Myocyte (in vitro differentiated cells): Measurements from ENCODE around the gene ITPKC. TPM values are rescaled to one million over a fixed set of nuclear protein-coding genes. Genes with fewer than 3 reads are reported as not detected.
"Not testable (repeated sequence)": the region's sequence is repeated elsewhere in the genome, so short reads cannot be mapped to it uniquely, and the experiment has no call there.

Source experiments
- DNase-seq: peaks from one replicate; pipeline ENCODE4 v3.0.0-alpha.2; 2012; ENCODE audit warnings: low read depth
- total RNA-seq: library from RNA; depleted of rRNA; stranded (reverse); fragments of >200 nt; gene quantifications from 2 replicates; pipeline ENCODE4 v1.2.3, GENCODE V29; 2014

The ITPKC gene
- total RNA-seq, 1 donor from 2014 or later = 15.6 TPM

DNA sequence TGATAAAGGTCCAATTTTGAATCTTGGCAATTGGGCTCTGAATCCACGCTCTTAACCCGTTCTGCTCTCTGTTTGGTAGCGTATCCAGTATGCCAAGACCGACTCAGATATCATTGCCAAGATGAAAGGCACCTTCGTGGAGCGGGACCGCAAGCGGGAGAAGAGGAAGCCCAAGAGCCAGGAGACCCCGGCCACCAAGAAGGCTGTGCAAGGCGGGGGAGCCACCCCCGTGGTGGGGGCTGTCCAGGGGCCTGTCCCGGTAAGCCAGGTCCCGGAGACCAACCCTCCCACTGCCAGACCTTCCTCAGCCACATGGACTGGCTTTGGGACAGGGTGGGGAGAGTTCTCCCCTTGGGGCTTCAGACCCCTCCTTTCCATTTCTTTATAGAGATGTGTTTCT, 42.4 kb downstream of the ITPKC start:
- no peak for DNase-seq

GRCh38 chr19:40762754-40763470, 46.0 kb downstream of the ITPKC start:
- no peak for DNase-seq

- no peak for DNase-seq
These were observed 46.6 kb downstream of the ITPKC start for GRCh38 chr19:40763526-40763925.

DNA sequence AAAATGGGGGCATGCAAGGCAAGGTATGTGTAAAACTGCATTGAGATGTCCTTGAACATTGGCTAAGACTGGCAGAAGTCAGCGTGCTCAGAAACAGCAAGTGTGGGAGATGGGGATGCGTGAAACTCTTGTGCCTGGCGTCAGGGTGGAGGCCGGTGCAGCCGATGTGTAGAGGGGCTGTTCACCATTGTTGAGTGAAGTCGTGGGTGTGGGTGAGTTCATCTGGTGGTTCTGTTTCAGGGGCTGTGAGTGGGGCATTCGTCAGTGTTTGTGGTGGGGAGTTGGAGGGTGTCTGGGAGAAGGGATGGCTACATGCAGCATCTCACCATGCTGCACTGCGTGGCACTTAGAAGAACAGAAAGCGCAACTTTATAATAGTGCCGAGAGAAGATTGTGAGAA, 47.1 kb downstream of the ITPKC start:
- no peak for DNase-seq

DNA sequence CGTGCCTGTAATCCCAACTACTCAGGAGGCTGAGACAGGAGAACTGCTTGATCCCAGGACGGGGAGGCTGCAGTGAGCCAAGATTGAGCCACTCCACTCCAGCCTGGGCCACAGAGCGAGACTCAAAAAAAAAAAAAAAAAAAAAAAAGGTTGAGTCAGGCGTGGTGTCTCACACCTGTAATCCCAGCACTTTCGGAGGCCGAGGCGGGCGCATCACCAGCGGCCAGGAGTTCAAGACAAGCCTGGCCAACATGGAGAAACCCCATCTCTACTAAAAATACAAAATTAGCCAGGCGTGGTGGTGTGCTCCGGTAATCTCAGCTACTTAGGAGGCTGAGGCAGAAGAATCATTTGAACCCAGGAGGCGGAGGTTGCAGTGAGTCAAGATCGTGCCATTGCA, 49.5 kb downstream of the ITPKC start:
- not testable (repeated sequence) for DNase-seq

DNA sequence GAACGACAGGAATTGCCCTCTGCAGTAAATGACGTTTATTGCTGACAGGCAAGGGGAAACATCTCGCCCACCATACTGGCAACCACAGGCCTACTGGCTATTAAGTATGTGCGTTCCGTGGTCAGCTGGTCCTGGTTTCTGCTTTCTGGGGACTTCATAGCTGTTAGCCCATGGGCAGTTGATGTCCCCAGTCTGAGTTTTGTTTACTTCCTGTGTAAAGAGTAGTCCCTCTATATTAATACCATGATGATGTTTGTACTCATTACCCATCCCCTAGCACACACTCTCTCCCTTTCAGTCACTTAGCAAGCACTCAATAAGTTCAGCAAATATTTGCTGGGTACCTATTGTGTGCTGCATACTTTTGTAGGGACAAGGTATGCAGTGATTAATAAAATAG, 52.0 kb downstream of the ITPKC start:
- no peak for DNase-seq

DNA sequence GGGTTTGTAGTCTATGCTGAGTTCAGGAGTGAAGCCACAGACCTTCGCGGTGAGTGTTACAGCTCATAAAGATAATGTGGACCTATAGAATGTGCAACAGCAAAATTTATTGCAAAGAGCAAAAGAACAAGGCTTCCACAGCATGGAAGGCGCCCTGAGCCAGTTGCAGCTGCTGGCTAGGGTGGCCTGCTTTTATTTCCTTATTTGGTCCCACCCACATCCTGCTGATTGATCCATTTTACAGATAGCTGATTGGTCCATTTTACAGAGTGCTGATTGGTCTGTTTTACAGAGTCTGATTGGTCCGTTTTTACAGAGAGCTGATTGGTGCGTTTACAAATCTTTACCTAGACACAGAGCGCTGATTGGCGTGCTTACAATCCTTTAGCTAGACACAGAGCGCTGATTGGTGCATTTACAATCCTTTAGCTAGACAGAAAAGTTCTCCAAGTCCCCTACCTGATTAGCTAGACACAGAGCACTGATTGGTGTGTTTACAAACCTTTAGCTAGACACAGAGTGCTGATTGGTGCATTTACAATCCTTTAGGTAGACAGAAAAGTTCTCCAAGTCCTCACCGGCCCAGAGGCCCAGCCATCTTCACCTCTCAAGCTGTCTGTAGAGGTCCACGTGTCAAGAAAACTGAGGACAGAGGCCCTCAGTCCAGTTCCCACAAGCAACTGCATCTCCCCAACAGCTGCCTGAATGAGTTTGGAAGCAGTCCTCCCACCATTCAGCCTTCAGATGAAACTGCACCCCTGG, 54.4 kb downstream of the ITPKC start:
- not testable (repeated sequence) for DNase-seq

DNA sequence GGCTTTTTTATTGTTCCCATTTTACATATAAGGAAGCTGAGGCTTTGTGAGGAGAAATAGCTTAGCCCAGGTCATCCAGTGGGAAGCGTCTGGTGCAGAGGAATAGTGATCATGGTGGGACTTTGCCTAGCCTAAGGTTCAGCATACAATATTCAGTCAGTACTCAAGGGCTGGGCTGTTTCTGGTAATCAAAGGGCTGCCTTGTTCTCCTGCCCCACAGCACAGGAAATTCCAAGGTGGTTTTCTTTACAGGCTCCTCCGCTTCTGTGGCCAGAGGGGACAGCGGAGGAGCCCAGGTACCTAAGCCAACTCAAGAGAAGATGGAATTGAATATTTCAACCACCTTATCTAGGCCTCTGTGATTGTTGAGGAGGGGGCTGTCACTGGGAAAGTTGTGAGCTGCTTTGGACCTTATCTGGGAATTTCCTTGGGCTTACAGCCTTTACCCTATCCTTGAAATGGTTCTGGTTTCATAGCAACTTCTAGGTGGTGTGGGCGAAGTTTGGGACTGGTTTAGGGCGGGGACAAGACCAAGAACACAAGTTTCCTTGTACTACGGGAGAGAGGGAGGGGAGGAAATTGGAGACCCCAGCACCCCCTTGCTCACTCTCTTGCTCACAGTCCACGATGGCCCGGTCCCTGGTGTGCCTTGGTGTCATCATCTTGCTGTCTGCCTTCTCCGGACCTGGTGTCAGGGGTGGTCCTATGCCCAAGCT, 58.2 kb downstream of the ITPKC start, which contains the start of gene MIA:
Gene MIA (plus strand): TSS at position 606 of the 716 bp plus-strand sequence. CDS start 22 bp downstream, at position 628.
- no peak for DNase-seq

DNA sequence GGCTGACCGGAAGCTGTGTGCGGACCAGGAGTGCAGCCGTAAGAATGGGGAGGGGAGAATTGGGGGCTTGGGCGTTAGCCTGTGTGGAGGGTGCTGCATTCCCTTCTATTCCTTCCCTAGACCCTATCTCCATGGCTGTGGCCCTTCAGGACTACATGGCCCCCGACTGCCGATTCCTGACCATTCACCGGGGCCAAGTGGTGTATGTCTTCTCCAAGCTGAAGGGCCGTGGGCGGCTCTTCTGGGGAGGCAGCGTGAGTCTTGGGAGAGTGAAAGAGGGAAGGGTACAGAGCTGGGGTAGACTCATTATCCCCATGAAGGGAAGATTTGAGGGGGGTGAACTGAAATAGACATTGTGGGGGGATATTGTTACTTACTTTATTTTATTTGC, 58.7 kb downstream of the ITPKC start:
- DNase-seq = no peak

GRCh38 chr19:40776364-40776763, 59.5 kb downstream of the ITPKC start:
- DNase-seq = no peak

- DNase-seq = peak; percentile 95
These were observed 60.2 kb downstream of the ITPKC start for GRCh38 chr19:40776932-40777644.

GRCh38 chr19:40777645-40777936, 60.7 kb downstream of the ITPKC start:
- DNase-seq = no peak

GRCh38 chr19:40777937-40778705, 61.2 kb downstream of the ITPKC start, which contains the start of gene RAB4B:
Gene RAB4B, plus strand, starts transcription at chr19:40778247. Its CDS starts 129 bp downstream, at chr19:40778376.
- DNase-seq = peak; percentile 100

DNA sequence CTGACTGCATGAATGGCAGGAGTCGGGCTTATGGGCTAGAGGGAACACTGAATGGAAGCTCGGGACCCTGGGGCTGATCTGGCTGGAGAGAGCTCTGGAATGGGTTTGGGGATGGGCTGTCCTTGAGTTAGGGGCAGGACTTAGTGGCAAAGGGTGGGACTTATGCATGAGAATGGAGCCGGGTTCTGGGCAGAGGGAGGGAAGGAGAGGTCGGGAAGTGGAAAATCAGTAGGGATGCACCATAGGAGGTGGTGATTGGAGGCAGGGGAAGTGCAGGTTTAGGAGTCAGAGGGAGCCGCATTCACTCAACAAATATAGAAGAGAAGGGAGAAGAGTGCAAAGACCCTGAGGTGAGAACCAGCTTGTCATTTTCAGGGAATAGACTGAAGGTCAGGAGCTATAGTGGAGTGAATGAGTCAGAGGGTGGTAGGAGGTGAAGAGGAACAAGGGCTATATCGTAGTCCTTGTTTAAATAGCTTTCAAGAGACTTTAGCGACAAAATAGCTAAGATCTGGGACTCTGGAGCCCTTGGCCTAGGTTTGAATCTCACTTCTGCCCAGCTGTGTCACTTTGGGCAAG, 61.9 kb downstream of the ITPKC start:
- no peak for DNase-seq

DNA sequence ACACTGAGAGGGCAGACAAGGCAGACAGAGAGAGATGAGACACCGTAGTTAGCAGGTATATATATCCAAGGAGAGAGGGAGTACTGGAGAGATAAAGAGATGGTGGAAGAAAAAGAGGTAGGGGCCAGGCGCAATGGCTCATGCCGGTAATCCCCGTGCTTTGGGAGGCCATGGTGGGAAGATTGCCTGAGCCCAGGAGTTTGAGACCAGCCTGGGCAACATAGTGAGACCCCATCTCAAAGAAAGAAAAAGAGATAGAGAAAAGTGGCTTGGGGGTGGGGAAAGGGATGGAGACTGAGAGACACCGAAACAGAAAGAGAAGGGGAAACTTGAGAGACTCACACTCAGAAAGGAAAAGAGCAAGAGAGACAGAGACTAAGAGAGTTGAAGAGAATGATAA, 63.7 kb downstream of the ITPKC start:
- DNase-seq = no peak

GRCh38 chr19:40781140-40781539, 64.2 kb downstream of the ITPKC start:
- DNase-seq = no peak

DNA sequence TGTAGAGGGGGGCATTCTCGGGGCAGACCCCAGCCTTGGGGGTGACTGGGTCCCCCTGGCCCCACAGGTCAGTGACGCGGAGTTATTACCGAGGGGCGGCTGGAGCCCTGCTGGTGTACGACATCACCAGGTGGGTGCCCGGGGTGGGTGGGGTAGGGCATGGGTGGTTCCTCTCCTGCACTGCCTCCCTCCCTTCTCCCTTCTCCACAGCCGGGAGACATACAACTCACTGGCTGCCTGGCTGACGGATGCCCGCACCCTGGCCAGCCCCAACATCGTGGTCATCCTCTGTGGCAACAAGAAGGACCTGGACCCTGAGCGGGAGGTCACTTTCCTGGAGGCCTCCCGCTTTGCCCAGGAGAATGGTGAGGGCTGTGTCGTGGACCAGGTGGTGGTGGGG, 66.8 kb downstream of the ITPKC start:
- DNase-seq = no peak

GRCh38 chr19:40784146-40784545, 67.2 kb downstream of the ITPKC start:
- not testable (repeated sequence) for DNase-seq

DNA sequence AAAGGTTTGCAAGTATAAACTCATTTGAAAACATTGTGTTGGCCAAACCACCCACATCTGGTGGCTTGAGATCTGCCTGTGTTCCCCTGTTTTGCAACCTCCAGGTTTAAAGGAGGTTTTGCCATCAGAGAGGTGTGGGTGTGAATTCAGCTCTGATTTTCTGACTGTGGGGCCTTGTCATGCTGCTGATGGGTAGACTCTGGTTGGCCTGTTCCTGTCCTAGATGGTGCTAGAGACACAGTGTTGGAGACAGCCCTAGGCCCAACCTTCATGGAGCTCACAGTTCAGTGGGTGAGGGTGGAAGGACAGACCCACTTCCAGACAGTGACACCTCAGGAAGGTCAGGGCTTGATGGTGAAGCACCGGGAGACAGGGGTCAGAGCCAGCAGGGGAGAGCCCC, 68.6 kb downstream of the ITPKC start:
- DNase-seq = no peak
